Prostate gland (tissue), 2 donors: ENCODE measurements around the gene SPG21.

Source experiments
- CTCF ChIP-seq, 4 experiments: fragments of 200-600 bp in 2 of 4; fragments of 450-650 bp in 2 of 4; sonication (generic) in 2 of 4; IDR thresholded peaks; 1 replicate in 3 of 4; 2 replicates in 1 of 4; pipeline ENCODE4 v1.5.1; 2016 to 2019; ENCODE audit warnings: antibody characterized with exemption in 4 of 4, mild to moderate bottlenecking in 2 of 4, moderate library complexity in 2 of 4
- POLR2A ChIP-seq: fragments of 450-650 bp; IDR thresholded peaks from one replicate; pipeline ENCODE4 v1.6.1; 2016; ENCODE audit warnings: antibody characterized with exemption, mild to moderate bottlenecking

- TF ChIP-seq CTCF (IDR thresholded peaks at IDR 0.05): no peak
- TF ChIP-seq POLR2A: no peak
Observed at GRCh38 chr15:64982472-64982871, 7.2 kb downstream of the SPG21 start.
